ENCODE results near the gene GALNT9.
"Not testable (repeated sequence)": the region's sequence is repeated elsewhere in the genome, so short reads cannot be mapped to it uniquely, and the experiment has no call there.

DNA sequence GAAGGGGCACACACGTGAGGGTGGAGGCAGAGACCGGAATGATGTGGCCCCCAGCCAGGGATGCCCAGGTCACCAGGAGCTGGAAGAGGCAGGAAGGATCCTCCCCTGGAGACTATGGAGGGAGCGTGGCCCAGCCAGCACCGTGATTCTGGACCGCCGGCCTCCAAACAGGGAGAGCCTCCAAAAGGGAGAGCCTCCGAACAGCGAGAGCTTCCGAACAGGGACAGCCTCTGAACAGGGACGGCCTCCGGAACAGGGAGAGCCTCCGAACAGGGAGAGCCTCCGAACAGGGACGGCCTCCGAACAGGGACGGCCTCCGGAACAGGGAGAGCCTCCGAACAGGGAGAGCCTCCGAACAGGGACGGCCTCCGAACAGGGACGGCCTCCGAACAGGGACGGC lies 33.8 kb downstream of the GALNT9 start:
- TF ChIP-seq, protein P1, sequence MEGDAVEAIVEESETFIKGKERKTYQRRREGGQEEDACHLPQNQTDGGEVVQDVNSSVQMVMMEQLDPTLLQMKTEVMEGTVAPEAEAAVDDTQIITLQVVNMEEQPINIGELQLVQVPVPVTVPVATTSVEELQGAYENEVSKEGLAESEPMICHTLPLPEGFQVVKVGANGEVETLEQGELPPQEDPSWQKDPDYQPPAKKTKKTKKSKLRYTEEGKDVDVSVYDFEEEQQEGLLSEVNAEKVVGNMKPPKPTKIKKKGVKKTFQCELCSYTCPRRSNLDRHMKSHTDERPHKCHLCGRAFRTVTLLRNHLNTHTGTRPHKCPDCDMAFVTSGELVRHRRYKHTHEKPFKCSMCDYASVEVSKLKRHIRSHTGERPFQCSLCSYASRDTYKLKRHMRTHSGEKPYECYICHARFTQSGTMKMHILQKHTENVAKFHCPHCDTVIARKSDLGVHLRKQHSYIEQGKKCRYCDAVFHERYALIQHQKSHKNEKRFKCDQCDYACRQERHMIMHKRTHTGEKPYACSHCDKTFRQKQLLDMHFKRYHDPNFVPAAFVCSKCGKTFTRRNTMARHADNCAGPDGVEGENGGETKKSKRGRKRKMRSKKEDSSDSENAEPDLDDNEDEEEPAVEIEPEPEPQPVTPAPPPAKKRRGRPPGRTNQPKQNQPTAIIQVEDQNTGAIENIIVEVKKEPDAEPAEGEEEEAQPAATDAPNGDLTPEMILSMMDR (IDR thresholded peaks at IDR 0.05): not testable (repeated sequence)
- not testable (repeated sequence) for TF ChIP-seq POLR2A (IDR thresholded peaks at IDR 0.05)

Measured in lower leg skin (tissue), 3 donors.